GM19324 (cell line): ENCODE measurements around the gene PPP2R5A.

Experiments
- ATAC-seq: cut with Tn5 transposase; IDR thresholded peaks from one replicate; pipeline ENCODE4 v1.9.1; 2021; ENCODE audit warnings: mild to moderate bottlenecking, moderate library complexity; ENCODE audit not compliant: unreplicated experiment, low FRiP score

Gene PPP2R5A

GRCh38 chr1:212284744-212285684 is at the start of gene PPP2R5A:
Gene PPP2R5A, plus strand, starts transcription at chr1:212285410. Its CDS starts 701 bp downstream, at chr1:212286111.
- peak; percentile 96 for ATAC-seq

GRCh38 chr1:212235857-212236256 is 49.4 kb upstream of the PPP2R5A start:
- ATAC-seq, result no peak

- ATAC-seq, result no peak
Measured at GRCh38 chr1:212236664-212237220, 48.5 kb upstream of the PPP2R5A start.

GRCh38 chr1:212237651-212238050 is 47.6 kb upstream of the PPP2R5A start:
- ATAC-seq, result peak; percentile 80

DNA sequence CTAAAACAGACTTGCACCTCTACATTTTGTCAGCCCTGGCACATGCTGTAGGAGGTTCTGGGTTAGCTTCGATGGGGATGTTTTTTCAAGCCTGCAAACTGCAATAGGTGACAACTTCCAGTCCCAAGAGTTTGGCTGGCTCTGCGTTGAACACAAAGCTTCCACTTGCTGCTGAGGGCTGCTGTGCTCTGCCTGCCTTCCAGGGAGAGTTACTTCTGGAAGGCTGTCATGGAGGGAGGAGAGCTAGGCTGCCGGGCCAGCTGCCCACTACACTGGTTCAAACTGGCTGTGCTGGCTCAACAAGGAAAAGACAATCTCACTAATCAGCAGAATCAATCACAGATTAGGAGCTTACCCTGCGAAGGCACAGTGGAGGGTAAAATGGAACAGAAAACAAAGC is 46.7 kb upstream of the PPP2R5A start:
- ATAC-seq, result no peak

- ATAC-seq, result no peak
Measured at GRCh38 chr1:212241501-212241900, 43.7 kb upstream of the PPP2R5A start.

GRCh38 chr1:212241957-212242287 is 43.3 kb upstream of the PPP2R5A start:
- no peak for ATAC-seq

DNA sequence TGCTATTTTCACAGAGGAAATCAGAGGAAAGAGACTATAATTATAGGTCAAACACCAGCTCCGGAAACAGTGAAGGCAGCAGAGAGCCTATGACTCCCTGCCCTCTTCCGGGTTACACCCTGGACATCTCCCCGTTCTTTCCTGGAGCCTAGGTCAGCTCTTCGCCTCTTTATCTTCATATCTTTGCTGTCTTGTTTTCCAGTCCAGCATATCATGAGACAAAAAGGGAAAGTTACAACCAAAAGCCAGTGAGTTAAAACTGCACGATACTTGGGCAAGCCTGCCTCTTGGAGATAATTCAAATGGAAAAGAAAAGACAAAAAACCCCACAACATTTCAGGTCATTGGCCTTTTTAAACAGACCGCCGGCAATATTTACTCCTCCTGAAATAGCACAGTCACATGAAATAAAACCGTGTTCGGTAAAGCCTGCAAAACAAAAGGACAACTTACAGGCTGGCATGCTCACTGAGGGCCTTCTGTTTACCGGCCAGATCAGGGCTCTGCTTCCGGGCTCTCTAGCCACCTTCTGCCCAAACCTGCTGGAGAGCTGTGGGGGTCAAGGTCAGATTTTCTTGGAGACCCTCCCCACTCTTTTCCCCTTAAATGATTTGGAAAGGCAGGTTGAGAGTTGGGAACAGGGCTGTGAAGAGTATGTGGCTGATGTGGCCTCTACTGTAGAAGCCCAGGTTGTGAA is 42.8 kb upstream of the PPP2R5A start:
- ATAC-seq, result no peak

- ATAC-seq, result no peak
Measured at GRCh38 chr1:212242985-212243308, 42.3 kb upstream of the PPP2R5A start.

GRCh38 chr1:212244441-212244840 is 40.8 kb upstream of the PPP2R5A start:
- no peak for ATAC-seq

GRCh38 chr1:212247179-212247721 is 38.0 kb upstream of the PPP2R5A start:
- no peak for ATAC-seq

DNA sequence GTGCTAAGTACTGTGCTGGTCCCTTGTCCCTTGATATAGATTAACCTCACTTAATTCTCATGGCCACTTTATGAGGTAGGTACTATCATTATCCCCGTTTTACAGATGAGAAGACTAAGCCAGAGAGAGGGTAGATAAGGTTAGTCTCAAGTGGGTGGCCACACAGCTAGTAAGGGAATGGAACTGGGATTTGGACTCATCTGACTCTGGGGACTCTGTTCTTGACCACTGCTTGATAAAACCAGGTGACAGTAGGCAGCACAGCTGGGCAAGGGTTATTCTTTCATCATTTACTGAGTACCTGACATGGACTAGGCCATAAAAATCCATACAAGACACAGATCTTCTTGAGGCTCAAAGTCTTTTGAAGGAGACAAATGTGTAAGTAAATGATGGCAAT is 37.2 kb upstream of the PPP2R5A start:
- no peak for ATAC-seq

DNA sequence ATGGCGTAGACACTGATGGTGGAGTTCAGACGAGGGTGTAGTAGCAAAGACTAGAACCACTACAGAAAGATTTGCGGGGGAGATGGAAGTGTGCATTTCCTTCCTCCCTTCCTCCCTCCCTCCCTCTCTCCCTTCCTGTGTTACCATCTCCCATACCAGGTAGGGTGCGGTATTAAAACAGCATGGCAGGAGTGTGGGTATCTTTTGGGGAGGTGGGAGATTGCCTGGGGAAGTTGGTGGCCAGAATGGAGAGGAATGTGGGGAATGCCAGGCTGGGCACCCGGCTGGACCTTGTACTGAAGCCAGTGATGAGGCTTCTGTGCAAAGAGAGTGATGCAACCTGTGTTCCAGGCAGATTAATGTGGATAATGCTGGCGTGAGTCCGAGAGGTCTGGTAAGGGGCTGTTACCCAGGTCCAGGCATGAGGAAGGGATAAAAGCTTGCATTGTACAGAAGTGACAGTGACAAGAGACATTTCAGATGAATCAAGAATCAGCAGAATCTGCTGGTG is 30.3 kb upstream of the PPP2R5A start:
- no peak for ATAC-seq

- no peak for ATAC-seq
Measured at GRCh38 chr1:212255705-212256307, 29.4 kb upstream of the PPP2R5A start.

- ATAC-seq, result no peak
Measured at GRCh38 chr1:212256369-212256768, 28.8 kb upstream of the PPP2R5A start.

- ATAC-seq, result no peak
Measured at GRCh38 chr1:212257157-212257556, 28.1 kb upstream of the PPP2R5A start.

DNA sequence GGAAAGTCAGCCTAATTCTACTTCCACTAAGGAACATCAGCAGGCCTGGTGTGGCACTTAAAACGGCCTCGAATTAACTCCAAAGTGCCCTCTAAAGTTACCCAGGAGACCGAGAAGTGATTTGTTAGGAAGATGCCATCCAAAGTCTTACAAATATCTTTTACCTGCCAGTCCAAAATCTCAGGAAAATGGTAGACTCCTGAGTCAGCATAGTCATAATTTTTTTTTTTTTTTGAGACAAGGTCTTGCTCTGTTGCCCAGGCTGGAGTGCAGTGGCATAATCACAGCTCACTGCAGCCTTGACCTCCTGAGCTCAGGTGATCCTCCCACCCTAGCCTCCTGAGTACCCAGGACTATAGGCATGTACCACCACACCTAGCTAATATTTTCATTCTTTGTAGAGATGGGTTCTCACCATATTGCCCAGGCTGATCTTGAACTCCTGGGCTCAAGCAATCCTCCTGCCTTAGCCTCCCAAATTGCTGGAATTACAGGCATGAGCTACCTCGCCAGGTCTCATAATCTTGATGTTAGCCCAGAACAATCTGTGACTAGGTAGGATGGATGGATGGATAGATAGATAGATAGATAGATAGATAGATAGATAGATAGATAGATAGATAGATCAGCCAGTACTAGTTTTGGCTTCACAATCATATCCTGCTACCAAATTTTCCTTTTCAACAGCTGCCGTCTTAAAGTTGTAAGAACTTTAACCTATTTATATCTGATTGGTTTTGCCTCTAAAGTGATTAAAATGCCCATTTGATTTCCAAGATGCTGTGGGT is 25.3 kb upstream of the PPP2R5A start:
- no peak for ATAC-seq

DNA sequence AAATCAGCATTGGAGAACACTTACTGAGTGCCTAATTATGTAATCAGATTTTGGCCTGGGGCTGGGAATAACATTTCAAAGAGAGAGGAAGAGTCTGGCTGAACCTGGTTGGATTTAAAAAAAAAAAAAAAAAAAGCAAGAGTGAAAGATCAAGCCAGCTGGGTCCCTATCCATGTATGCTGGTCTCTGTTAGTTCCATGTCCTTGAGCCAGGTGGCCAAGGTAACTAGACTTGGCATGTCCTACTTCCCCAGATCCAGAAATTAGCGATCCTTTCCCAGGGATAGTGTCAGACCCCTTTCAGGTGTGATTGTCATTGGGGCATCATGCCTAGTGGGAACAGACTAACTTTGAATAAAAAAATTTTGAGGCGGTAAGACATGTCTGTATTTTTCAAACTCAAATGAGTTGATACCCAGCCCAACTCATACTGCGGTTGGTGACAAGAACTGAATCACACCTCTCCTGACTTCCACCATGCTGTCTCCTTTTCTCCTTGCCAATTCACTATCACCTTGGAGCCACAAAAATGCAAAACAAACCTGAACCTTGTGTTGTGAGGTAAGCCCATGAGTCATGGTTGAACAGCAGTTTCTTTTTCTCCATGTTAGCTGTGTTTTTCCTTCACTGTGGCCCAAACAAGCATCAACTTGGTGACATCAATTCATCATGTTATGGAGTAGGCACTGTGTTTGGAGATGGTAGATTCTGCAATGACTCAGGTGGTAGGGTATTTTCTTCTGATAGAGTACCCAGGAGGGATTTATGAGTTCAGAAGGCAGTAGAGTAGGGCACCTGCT is 24.5 kb upstream of the PPP2R5A start:
- ATAC-seq, result no peak

DNA sequence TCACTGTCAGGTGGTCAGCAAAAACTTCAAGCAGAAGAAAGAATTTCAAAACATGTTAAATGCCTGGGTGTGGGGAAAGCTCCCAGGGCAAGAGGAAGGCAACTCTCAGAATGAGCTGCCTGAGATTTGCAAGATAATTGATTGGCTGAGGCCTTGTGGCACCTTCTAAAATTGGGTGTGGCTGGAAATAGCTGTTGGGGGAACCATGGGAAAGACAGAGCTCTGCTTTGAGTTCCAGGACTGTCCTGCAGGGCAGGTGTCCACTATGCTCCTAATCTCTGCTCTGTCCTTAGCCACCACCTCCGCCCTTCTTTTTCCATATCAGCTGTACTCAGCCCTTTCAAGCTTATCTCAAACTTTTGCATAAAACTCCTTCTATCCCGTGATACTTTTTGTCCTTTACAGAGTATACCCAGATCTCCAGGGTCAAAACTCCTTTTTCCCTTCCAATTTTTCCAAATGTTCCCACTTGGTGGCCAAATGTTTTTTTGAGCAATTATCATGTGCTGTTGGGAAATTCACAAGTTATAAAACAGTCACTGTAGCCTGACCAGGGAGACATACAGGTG is 23.8 kb upstream of the PPP2R5A start:
- no peak for ATAC-seq
